ENCODE results near the gene MTCL3.

MTCL3 gene

DNA sequence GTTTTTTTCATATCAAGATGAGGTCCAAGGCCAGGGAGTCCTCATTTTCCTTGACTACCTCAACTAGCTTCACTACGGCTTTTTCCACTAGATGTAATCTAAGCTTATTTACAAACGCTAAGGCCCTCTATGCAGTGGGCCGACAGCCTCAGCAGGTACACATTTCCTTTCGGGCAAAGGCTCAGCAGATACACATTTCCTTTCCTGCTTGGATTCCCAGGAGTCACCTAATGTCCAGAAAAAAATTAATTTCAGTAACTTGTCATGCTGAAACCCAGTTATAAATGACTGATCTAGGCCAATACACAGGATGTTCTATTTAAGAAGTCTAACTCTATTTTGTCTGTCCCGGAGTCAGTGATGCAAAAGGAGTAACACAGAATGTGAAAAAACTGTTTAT, 52.7 kb downstream of the MTCL3 start:
- Mint-ChIP-seq H3K36me3 (ENCODE audit: low read depth) (no peaks in the 10 kb centered on the region), H3K4me1 (ENCODE audit: low read depth) (peaks cover 1% of the 10 kb centered on the region), H3K4me3 (no peak overlapping the region), H3K27ac (no peak overlapping the region), H3K27me3 (no peaks in the 10 kb centered on the region), H3K9me3 (no peaks in the 10 kb centered on the region)
- DNase-seq, result no peak

DNA sequence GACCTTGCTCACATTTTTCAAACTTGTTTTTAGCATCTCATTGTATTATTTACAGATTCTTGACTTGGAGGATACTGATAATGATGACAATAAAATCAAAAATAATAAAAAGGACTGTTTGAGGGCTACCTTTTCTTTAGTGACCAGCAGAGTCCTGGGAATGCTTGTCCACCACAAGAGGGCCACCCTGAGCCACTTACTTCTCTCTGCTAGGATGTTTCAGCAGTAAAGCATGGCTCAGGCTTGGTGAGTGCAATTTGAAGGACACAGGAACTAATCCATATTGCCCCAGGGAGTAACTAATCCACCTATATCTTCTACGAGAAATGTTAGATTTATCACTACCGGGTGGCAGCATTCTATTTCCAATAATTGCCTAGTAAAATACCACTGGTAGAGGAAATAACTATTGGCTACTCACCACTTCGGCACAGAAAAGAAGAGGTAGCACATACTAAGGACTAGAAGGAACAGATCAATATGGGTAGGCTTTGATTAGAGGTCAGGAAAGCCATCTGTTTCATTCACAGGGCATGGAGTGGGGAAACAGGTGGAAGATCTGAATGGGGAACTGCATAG, 54.2 kb downstream of the MTCL3 start:
- no peaks in the 10 kb centered on the region for H3K9me3 Mint-ChIP-seq
- no peak overlapping the region for H3K4me3 Mint-ChIP-seq
- no peak overlapping the region for H3K27ac Mint-ChIP-seq
- H3K36me3 Mint-ChIP-seq (ENCODE audit: low read depth), result no peaks in the 10 kb centered on the region
- H3K27me3 Mint-ChIP-seq, result no peaks in the 10 kb centered on the region
- peak; percentile 66 for DNase-seq
- H3K4me1 Mint-ChIP-seq (ENCODE audit: low read depth), result peaks cover 8% of the 10 kb centered on the region

GRCh38 chr6:127464161-127464880, 54.8 kb downstream of the MTCL3 start:
- Mint-ChIP-seq H3K36me3 (ENCODE audit: low read depth) (no peaks in the 10 kb centered on the region), H3K27ac (no peak overlapping the region), H3K9me3 (no peaks in the 10 kb centered on the region), H3K27me3 (no peaks in the 10 kb centered on the region), H3K4me1 (ENCODE audit: low read depth) (peaks cover 8% of the 10 kb centered on the region), H3K4me3 (no peak overlapping the region)
- no peak for DNase-seq

GRCh38 chr6:127463056-127463455, 56.1 kb downstream of the MTCL3 start:
- H3K27ac Mint-ChIP-seq, result no peak overlapping the region
- H3K4me1 Mint-ChIP-seq (ENCODE audit: low read depth), result peaks cover 8% of the 10 kb centered on the region
- DNase-seq, result no peak
- no peaks in the 10 kb centered on the region for H3K27me3 Mint-ChIP-seq
- H3K36me3 Mint-ChIP-seq (ENCODE audit: low read depth), result no peaks in the 10 kb centered on the region
- no peaks in the 10 kb centered on the region for H3K9me3 Mint-ChIP-seq
- H3K4me3 Mint-ChIP-seq, result no peak overlapping the region

DNA sequence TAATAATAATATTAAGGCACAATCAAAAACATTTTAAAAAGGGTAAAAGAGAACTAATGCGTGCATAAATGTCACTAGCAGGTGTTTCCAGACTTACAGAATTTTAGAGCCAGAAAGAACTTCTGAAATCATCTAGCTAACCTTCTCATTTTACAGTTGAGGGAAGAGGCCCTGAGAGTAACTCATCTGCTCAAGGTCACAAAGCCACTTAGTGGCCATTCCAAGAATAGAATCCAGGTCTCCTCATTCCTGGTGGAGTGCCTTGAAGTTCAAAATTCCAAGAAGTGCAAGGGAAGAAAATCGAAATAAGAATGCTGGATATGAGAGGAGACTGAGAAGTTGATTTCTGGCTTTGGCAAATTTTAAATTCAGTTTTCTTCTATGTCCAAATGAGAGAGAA, 56.8 kb downstream of the MTCL3 start:
- Mint-ChIP-seq H3K36me3 (ENCODE audit: low read depth) (no peaks in the 10 kb centered on the region), H3K4me3 (no peak overlapping the region), H3K9me3 (no peaks in the 10 kb centered on the region), H3K27me3 (no peaks in the 10 kb centered on the region), H3K4me1 (ENCODE audit: low read depth) (peaks cover 8% of the 10 kb centered on the region), H3K27ac (no peak overlapping the region)
- no peak for DNase-seq

DNA sequence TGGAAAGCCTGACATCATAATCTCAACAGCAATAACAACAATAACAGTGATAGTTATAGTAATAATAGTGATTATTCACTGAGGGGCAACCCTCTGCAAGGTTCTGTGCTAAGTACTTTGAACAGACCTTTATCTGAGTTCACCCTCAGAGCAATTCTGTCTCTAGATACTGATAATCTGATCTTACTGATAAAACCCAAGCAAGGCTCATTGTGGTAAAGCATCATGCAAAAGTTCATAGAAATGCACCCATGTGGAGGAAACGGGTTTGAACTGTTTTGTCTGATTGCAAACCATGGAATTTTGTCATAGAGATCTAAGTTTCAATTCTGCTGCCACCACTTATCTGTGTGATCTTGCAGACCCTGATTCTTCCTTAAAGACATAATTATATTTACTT, 58.7 kb downstream of the MTCL3 start:
- no peak for DNase-seq
- Mint-ChIP-seq H3K4me1 (ENCODE audit: low read depth) (peaks cover 8% of the 10 kb centered on the region), H3K36me3 (ENCODE audit: low read depth) (no peaks in the 10 kb centered on the region), H3K27me3 (no peaks in the 10 kb centered on the region), H3K27ac (no peak overlapping the region), H3K9me3 (no peaks in the 10 kb centered on the region), H3K4me3 (no peak overlapping the region)

DNA sequence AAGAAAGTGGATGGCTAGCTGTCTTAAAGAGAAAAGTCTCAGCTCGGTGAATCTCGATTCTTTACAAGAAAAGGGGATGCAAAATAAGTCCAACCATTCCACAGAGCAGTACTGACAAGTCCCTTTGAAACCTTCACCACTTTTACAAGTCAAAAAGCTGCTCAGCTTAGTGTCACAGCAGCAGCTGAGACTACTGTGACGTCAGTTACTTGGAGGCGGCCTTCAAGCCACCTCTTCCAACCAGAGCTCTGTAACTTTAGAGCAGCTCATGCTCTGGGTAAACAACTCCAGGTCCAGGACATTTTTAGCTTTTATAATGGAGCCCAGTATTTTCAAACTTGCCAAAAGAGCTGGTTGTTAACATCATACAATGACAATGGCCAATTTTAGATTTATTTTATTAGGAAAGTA, 59.9 kb downstream of the MTCL3 start, which contains the start of gene KIAA0408:
KIAA0408 (minus strand) TSS at position 159 of the 411 bp plus-strand sequence. CDS start 5,408 bp downstream, outside the sequence.
- Mint-ChIP-seq H3K27ac (no peak within 1 kb of the TSS), H3K36me3 (ENCODE audit: low read depth) (no peaks in the 10 kb centered on the region), H3K4me1 (ENCODE audit: low read depth) (peaks cover 8% of the 10 kb centered on the region), H3K4me3 (no peak within 1 kb of the TSS), H3K9me3 (no peaks in the 10 kb centered on the region), H3K27me3 (no peaks in the 10 kb centered on the region)
- DNase-seq, result no peak

- DNase-seq, result no peak
- Mint-ChIP-seq H3K9me3 (no peaks in the 10 kb centered on the region), H3K27ac (no peak overlapping the region), H3K4me1 (ENCODE audit: low read depth) (peaks cover 8% of the 10 kb centered on the region), H3K4me3 (no peak overlapping the region), H3K27me3 (no peaks in the 10 kb centered on the region), H3K36me3 (ENCODE audit: low read depth) (no peaks in the 10 kb centered on the region)
Measured at GRCh38 chr6:127458817-127459216, 60.3 kb downstream of the MTCL3 start.

DNA sequence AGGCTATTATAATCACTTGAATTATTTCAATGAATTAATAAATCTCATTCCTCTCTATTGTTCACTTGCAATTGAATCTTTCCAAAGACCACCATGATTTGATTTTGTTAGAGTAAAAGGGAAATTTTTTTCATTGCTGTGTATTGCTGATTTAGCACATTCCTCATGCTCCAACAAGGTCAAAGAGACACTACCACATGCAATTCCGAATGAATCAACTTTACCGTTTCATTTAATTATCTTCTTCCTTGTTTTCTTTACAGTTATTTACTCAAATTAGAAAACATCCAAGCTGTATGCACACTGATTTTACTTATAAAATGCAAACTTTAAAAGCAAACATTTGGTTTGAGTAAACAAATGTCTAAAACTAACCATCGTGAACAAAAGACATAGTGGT, 60.9 kb downstream of the MTCL3 start:
- H3K27ac Mint-ChIP-seq, result no peak overlapping the region

GRCh38 chr6:127457456-127458064, 61.6 kb downstream of the MTCL3 start:
- H3K4me3 Mint-ChIP-seq, result no peak overlapping the region
- H3K4me1 Mint-ChIP-seq (ENCODE audit: low read depth), result peaks cover 8% of the 10 kb centered on the region
- H3K27me3 Mint-ChIP-seq, result no peaks in the 10 kb centered on the region
- no peaks in the 10 kb centered on the region for H3K36me3 Mint-ChIP-seq (ENCODE audit: low read depth)
- no peaks in the 10 kb centered on the region for H3K9me3 Mint-ChIP-seq
- no peak overlapping the region for H3K27ac Mint-ChIP-seq
- DNase-seq, result no peak

More for the DNA sequence above, 60.9 kb downstream of the MTCL3 start:
- H3K9me3 Mint-ChIP-seq, result no peaks in the 10 kb centered on the region
- no peak for DNase-seq
- H3K4me1 Mint-ChIP-seq (ENCODE audit: low read depth), result peaks cover 8% of the 10 kb centered on the region
- no peak overlapping the region for H3K4me3 Mint-ChIP-seq
- no peaks in the 10 kb centered on the region for H3K36me3 Mint-ChIP-seq (ENCODE audit: low read depth)
- H3K27me3 Mint-ChIP-seq, result no peaks in the 10 kb centered on the region

DNA sequence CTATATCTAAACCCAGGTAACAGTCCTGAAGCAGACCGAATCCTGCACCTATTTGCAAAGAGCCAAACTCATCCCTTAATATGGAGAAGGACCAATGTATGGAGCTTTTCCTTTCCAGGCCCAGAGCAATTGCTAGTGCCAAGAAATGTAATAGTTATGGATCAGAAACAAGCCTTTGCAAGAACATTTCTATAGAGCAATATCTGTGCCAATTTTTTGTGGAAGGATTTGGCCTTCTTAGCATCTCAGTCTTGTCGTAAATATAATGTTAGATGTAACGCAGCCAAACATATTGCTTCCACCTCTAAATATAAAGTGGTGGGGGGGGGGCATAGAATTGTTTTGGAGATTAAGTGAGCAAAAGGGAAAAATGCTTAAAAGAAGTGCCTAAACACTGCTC, 62.7 kb downstream of the MTCL3 start:
- H3K27me3 Mint-ChIP-seq, result no peaks in the 10 kb centered on the region
- no peak overlapping the region for H3K4me3 Mint-ChIP-seq
- peaks cover 8% of the 10 kb centered on the region for H3K4me1 Mint-ChIP-seq (ENCODE audit: low read depth)
- DNase-seq, result no peak
- H3K9me3 Mint-ChIP-seq, result no peaks in the 10 kb centered on the region
- no peaks in the 10 kb centered on the region for H3K36me3 Mint-ChIP-seq (ENCODE audit: low read depth)
- no peak overlapping the region for H3K27ac Mint-ChIP-seq

GRCh38 chr6:127453845-127454619, 65.1 kb downstream of the MTCL3 start:
- no peaks in the 10 kb centered on the region for H3K9me3 Mint-ChIP-seq
- DNase-seq, result no peak
- no peak overlapping the region for H3K4me3 Mint-ChIP-seq
- no peak overlapping the region for H3K27ac Mint-ChIP-seq
- H3K36me3 Mint-ChIP-seq (ENCODE audit: low read depth), result peaks cover 4% of the 10 kb centered on the region
- H3K4me1 Mint-ChIP-seq (ENCODE audit: low read depth), result no peaks in the 10 kb centered on the region
- H3K27me3 Mint-ChIP-seq, result no peaks in the 10 kb centered on the region

- peaks cover 4% of the 10 kb centered on the region for H3K36me3 Mint-ChIP-seq (ENCODE audit: low read depth)
- H3K4me1 Mint-ChIP-seq (ENCODE audit: low read depth), result peaks cover 2% of the 10 kb centered on the region
- no peak overlapping the region for H3K27ac Mint-ChIP-seq
- no peaks in the 10 kb centered on the region for H3K27me3 Mint-ChIP-seq
- DNase-seq, result no peak
- no peak overlapping the region for H3K4me3 Mint-ChIP-seq
- no peaks in the 10 kb centered on the region for H3K9me3 Mint-ChIP-seq
Measured at GRCh38 chr6:127452803-127453202, 66.3 kb downstream of the MTCL3 start.

DNA sequence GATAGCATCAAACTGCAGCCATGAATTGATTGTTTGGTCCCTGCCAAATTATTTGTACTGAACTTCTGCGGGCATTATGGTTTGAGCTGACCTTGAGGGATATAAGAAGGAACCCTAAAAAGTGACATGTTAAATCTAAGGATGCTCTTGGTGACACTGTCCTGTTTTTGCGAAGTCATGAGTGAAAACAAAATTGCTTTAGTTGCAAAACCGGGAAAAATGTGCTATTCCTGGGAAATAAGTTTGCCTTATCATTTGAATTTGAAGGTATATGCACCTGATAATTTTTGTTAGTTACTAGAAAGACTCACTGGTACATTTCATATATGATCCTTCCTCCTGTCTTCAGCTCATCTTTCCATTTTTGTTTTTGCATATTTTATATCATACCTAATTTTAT, 67.7 kb downstream of the MTCL3 start:
- H3K27ac Mint-ChIP-seq, result no peak overlapping the region
- H3K36me3 Mint-ChIP-seq (ENCODE audit: low read depth), result peaks cover 14% of the 10 kb centered on the region
- H3K9me3 Mint-ChIP-seq, result no peaks in the 10 kb centered on the region
- H3K27me3 Mint-ChIP-seq, result no peaks in the 10 kb centered on the region
- no peak overlapping the region for H3K4me3 Mint-ChIP-seq
- H3K4me1 Mint-ChIP-seq (ENCODE audit: low read depth), result peaks cover 4% of the 10 kb centered on the region
- DNase-seq, result no peak
